Keratinocyte (primary cell): ENCODE data around the gene TSTD1. TPM values are rescaled to one million over a fixed set of nuclear protein-coding genes. Genes with fewer than 3 reads are reported as not detected.

ENCODE experiments used
- DNase-seq: peaks from one replicate; pipeline ENCODE4 v3.0.0-alpha.2; 2011; ENCODE audit warnings: low read depth, missing footprints, low spot score
- FAIRE-seq: peaks from 2 replicates; lab custom pipeline; 2011; peaks lifted over from hg19 to GRCh38; lab: Jason Lieb, UNC
- H2AFZ ChIP-seq: 2 replicates; pipeline ENCODE4 v1.6.0; 2012; ENCODE audit warnings: low read length, control low read depth, inconsistent platforms; ENCODE audit not compliant: control insufficient read depth
- H3K27ac ChIP-seq: 2 replicates; pipeline ENCODE4 v1.5.1; 2011; ENCODE audit warnings: low read length; ENCODE audit not compliant: control insufficient read depth, insufficient read depth
- H3K27me3 ChIP-seq: 3 replicates; pipeline ENCODE4 v1.6.0; 2011; ENCODE audit warnings: low read length; ENCODE audit not compliant: control insufficient read depth, insufficient read depth; ENCODE audit errors: extremely low read depth
- H3K36me3 ChIP-seq, 2 experiments: 2 replicates in 1 of 2; 3 replicates in 1 of 2; pipeline ENCODE4 v1.5.1; 2011; ENCODE audit warnings: low read length in 2 of 2, mild to moderate bottlenecking in 1 of 2; ENCODE audit not compliant: control insufficient read depth in 2 of 2, insufficient read depth in 2 of 2; ENCODE audit errors: extremely low read depth in 1 of 2
- H3K4me1 ChIP-seq: 3 replicates; pipeline ENCODE4 v1.5.1; 2011; ENCODE audit warnings: low read length; ENCODE audit not compliant: control insufficient read depth, insufficient read depth; ENCODE audit errors: extremely low read depth
- H3K4me2 ChIP-seq: 3 replicates; pipeline ENCODE4 v1.6.0; 2011; ENCODE audit warnings: low read depth, low read length; ENCODE audit not compliant: control insufficient read depth, insufficient read depth; ENCODE audit errors: extremely low read depth
- H3K4me3 ChIP-seq, 3 experiments: fragments of 200-600 bp in 1 of 3; sonication (generic) in 1 of 3; 2 replicates in 2 of 3; 3 replicates in 1 of 3; pipeline ENCODE4 v1.5.1; 2011 to 2016; ENCODE audit warnings: low read length in 3 of 3, mild to moderate bottlenecking in 3 of 3, control low read depth in 2 of 3, inconsistent platforms in 1 of 3, low read depth in 1 of 3, mixed read lengths in 1 of 3, mixed run types in 1 of 3, moderate library complexity in 1 of 3; ENCODE audit not compliant: control insufficient read depth in 2 of 3, insufficient read depth in 2 of 3; ENCODE audit errors: extremely low read depth in 1 of 3
- H3K79me2 ChIP-seq: 2 replicates; pipeline ENCODE4 v1.6.0; 2012; ENCODE audit warnings: low read length; ENCODE audit not compliant: control insufficient read depth, insufficient read depth
- H3K9ac ChIP-seq: 3 replicates; pipeline ENCODE4 v1.6.0; 2011; ENCODE audit warnings: low read length; ENCODE audit not compliant: control insufficient read depth, insufficient read depth; ENCODE audit errors: extremely low read depth
- H3K9me1 ChIP-seq: 3 replicates; pipeline ENCODE4 v1.6.0; 2011; ENCODE audit warnings: low read length; ENCODE audit not compliant: control insufficient read depth, insufficient read depth; ENCODE audit errors: extremely low read depth
- H3K9me3 ChIP-seq: 2 replicates; pipeline ENCODE4 v1.5.1; 2012; ENCODE audit warnings: low read depth, low read length; ENCODE audit not compliant: control insufficient read depth
- H4K20me1 ChIP-seq: 3 replicates; pipeline ENCODE4 v1.6.0; 2011; ENCODE audit warnings: low read length; ENCODE audit not compliant: control insufficient read depth, insufficient read depth; ENCODE audit errors: extremely low read depth
- CTCF ChIP-seq, 3 experiments: IDR thresholded peaks in 1 of 3; conservative IDR thresholded peaks in 1 of 3; optimal IDR thresholded peaks in 1 of 3; 2 replicates in 2 of 3; 3 replicates in 1 of 3; pipeline versions ENCODE3 to v1.5.1; 2011; ENCODE audit warnings: low read length in 3 of 3, mild to moderate bottlenecking in 3 of 3, moderate library complexity in 2 of 3, control low read depth in 1 of 3, inconsistent platforms in 1 of 3; ENCODE audit not compliant: insufficient read depth in 2 of 3; ENCODE audit errors: extremely low read depth in 1 of 3
- EZH2 ChIP-seq: IDR thresholded peaks from one replicate; pipeline ENCODE4 v1.6.1; 2012; ENCODE audit warnings: inconsistent platforms, mild to moderate bottlenecking, low read length, moderate library complexity
- dilution Hi-C: fragments of 300-500 bp; cut with MboI; formaldehyde crosslinking; loops from one replicate; pipeline ENCODE4 v1.7.0; 2020; ENCODE audit warnings: low sequenced_read_pairs; ENCODE audit not compliant: extremely low pct_ligation_motif_present
- polyA plus RNA-seq, 5 experiments: library from polyadenylated mRNA; depleted of rRNA in 3 of 5; stranded (reverse) in 3 of 5; stranded (forward) in 1 of 5; unstranded in 1 of 5; fragments of >200 nt; gene quantifications; 1 replicate in 1 of 5; 2 replicates in 3 of 5; 3 replicates in 1 of 5; pipeline versions ENCODE4 v1.2.1 to v1.2.3, GENCODE V29; 2011 to 2012; ENCODE audit warnings: missing spikeins in 2 of 5, low read depth in 1 of 5, low replicate concordance in 1 of 5

TSTD1 gene
- polyA plus RNA-seq, 1 donor (not counting 4 experiments of a cell fraction or from before 2014, with no cell fraction given): 106 TPM

DNA sequence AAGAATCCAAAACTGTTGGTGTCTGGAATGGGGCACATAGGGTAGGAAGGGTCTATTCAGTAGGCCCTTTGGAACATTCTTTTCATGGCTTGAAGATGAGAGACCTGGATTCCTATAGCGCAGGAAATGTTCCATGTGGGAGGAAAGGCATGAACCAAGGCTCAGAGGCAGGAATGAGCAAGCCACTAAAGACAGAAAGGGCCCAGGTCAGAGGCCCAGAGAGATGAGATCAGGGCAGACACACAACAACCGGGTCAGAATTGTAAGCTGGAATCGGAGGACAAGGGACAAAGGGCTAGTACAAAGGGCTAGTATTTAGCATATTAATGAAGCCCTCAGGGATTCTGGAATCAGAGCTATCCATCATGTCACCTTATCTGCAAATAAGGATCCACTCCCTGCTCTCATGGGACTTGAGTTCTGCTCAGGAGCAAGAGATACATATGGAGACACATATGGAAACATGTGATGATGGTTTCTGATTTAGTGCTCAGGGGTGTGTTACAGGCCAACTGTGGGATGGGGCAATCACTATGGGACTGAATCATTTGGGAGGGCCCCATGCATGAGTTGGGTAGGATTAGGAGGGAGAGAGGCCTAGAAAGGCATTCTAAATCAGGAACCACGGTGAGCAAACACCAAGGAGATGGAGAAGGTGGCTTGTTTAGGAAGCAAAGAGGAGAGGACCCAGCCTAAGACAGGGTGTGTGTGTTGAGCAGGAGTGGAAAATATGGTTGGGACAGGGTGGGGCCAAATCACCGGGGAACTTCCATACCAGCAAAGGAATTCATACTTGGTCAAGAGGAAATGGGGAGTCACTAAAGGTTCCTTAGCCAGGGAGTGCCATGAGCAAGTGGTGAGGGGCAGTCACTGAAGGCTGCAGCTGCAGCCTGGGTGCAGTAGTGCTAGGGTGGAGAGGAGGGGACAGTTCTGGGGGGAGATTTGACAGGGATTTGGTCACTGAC, 42.0 kb upstream of the TSTD1 start:
- Histone ChIP-seq H3K4me3 (no peak overlapping the region), H3K9ac (no peak overlapping the region), H3K27ac (no peak overlapping the region), H3K4me1 (peaks cover 45% of the 10 kb centered on the region), H4K20me1 (no peaks in the 10 kb centered on the region), H3K9me3 (no peaks in the 10 kb centered on the region), H3K36me3 (no peaks in the 10 kb centered on the region), H3K27me3 (no peaks in the 10 kb centered on the region), H3K79me2 (no peaks in the 10 kb centered on the region), H3K4me2 (peak overlapping the region; percentile 3), H2AFZ (peak overlapping the region; percentile 53), H3K9me1 (no peaks in the 10 kb centered on the region)
- TF ChIP-seq CTCF (optimal IDR thresholded peaks at IDR 0.05 in 1 of 3, IDR thresholded peaks at IDR 0.05 in 1 of 3, conservative IDR thresholded peaks at IDR 0.05 in 1 of 3; ENCODE audit: extremely low read depth in 1 of 3, insufficient read depth in 2 of 3, low read length in 3 of 3) (no peak), EZH2 (no peak)
- dilution Hi-C loops: no loop called here
- DNase-seq (no peak), FAIRE-seq (peak; percentile 34)

DNA sequence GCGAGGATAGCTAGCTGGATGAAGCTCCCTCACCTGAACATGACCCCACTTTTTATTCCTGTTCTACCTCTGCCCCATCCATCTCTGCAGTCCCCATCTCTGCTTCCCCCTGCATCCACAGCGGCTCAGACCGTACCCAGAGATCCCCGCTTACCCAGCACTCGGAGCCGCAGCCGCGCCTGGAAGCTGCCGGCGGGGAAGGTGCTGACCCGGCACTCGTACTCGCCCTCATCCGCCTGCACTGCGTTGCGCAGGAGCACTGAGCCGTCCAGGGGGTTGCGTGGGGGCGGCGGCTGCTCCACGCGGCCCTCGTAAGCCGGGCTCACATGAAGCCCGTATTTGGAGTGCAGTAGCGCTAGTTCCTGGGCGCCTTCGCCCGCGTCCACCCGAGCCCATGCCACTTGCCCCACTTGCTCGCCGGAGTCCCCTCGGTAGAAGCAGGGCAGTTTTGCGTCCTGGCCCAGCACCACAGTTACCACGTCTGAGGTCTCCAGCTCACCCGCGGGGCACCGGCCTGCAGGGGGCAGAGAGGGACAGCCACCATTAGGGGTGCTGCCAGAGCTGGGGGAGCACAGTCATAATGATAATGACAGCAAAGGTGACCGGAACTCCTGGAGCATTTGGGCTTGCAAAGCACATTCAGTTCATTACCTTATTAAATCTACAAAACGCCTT, 40.8 kb upstream of the TSTD1 start:
- Histone ChIP-seq H4K20me1 (no peaks in the 10 kb centered on the region), H3K4me3 (no peak overlapping the region), H3K9ac (no peak overlapping the region), H3K4me2 (no peak overlapping the region), H2AFZ (no peak overlapping the region), H3K9me3 (no peaks in the 10 kb centered on the region), H3K9me1 (no peaks in the 10 kb centered on the region), H3K79me2 (no peaks in the 10 kb centered on the region), H3K36me3 (no peaks in the 10 kb centered on the region), H3K4me1 (peaks cover 45% of the 10 kb centered on the region), H3K27me3 (no peaks in the 10 kb centered on the region), H3K27ac (no peak overlapping the region)
- dilution Hi-C loops: no loop called here
- DNase-seq (no peak), FAIRE-seq (no peak)
- no peak for TF ChIP-seq EZH2
- no peak for TF ChIP-seq CTCF (optimal IDR thresholded peaks at IDR 0.05 in 1 of 3, IDR thresholded peaks at IDR 0.05 in 1 of 3, conservative IDR thresholded peaks at IDR 0.05 in 1 of 3; ENCODE audit: extremely low read depth in 1 of 3, insufficient read depth in 2 of 3, low read length in 3 of 3)
